ENCODE data around the gene MCF2L.

The MCF2L gene

GRCh38 chr13:112974125-112974524, 5.1 kb downstream of the MCF2L start:
- H3K4me3 ChIP-seq (ENCODE audit: low read depth, low read length) = no peak overlapping the region
- TF ChIP-seq CTCF (conservative IDR thresholded peaks at IDR 0.05; ENCODE audit: low read depth, low read length) = no peak
- no peak for DNase-seq (ENCODE audit: low read depth)

GRCh38 chr13:112974671-112975070, 5.7 kb downstream of the MCF2L start:
- no peak overlapping the region for H3K4me3 ChIP-seq (ENCODE audit: low read depth, low read length)
- DNase-seq (ENCODE audit: low read depth) = no peak
- no peak for TF ChIP-seq CTCF (conservative IDR thresholded peaks at IDR 0.05; ENCODE audit: low read depth, low read length)

- no peak overlapping the region for H3K4me3 ChIP-seq (ENCODE audit: low read depth, low read length)
- no peak for TF ChIP-seq CTCF (conservative IDR thresholded peaks at IDR 0.05; ENCODE audit: low read depth, low read length)
- DNase-seq (ENCODE audit: low read depth) = no peak
Measured at GRCh38 chr13:112975401-112975939, 6.5 kb downstream of the MCF2L start.

- TF ChIP-seq CTCF (conservative IDR thresholded peaks at IDR 0.05; ENCODE audit: low read depth, low read length) = no peak
- no peak overlapping the region for H3K4me3 ChIP-seq (ENCODE audit: low read depth, low read length)
- DNase-seq (ENCODE audit: low read depth) = no peak
Measured at GRCh38 chr13:112976526-112976925, 7.5 kb downstream of the MCF2L start.

- TF ChIP-seq CTCF (conservative IDR thresholded peaks at IDR 0.05; ENCODE audit: low read depth, low read length) = no peak
- no peak overlapping the region for H3K4me3 ChIP-seq (ENCODE audit: low read depth, low read length)
- DNase-seq (ENCODE audit: low read depth) = no peak
Measured at GRCh38 chr13:112977091-112977490, 8.1 kb downstream of the MCF2L start.

- DNase-seq (ENCODE audit: low read depth) = no peak
- TF ChIP-seq CTCF (conservative IDR thresholded peaks at IDR 0.05; ENCODE audit: low read depth, low read length) = no peak
- H3K4me3 ChIP-seq (ENCODE audit: low read depth, low read length) = no peak overlapping the region
Measured at GRCh38 chr13:112977525-112977924, 8.5 kb downstream of the MCF2L start.

GRCh38 chr13:112978561-112979405, 9.8 kb downstream of the MCF2L start:
- no peak for DNase-seq (ENCODE audit: low read depth)
- TF ChIP-seq CTCF (conservative IDR thresholded peaks at IDR 0.05; ENCODE audit: low read depth, low read length) = no peak
- no peak overlapping the region for H3K4me3 ChIP-seq (ENCODE audit: low read depth, low read length)
